ENCODE measurements around the gene DCTN4.

The DCTN4 gene

GRCh38 chr5:150731669-150732242 is 27.1 kb downstream of the DCTN4 start:
- no peak for DNase-seq

DNA sequence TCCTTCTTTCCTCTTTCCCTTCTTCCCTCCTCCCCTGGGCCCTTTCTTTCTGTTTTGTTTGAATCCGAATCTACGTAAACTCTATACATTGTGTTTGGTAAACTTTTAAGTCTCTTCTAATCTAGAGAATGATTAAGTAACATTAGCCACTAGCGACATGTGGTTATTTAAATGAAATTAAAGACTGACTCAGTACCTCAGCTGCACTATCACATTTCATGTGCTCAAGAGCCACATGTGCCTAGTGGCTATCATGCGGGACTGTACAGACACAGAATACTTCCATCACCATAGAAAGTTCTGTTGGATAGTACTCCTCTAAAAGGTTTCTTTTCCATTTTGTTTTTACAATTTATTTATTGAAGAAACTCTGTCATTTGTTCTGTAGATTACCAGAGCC is 29.0 kb downstream of the DCTN4 start:
- DNase-seq: no peak

DNA sequence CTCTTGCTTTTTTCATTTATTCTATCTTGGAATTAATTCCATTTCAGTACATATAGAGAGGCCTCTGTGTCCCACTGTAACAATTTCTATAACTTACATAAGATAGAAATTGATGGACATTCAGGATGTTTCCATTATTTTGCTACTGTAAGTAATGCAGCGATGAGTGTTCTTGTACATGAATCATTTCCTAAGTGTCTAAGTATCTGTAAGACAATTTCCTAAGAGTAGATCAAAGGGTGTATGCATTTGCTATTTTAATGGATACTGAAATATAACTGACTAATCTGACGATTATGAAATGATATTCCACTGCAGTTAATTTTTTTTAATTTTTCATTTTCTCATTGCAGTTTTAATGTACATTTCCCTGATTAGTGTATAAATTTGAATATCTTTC is 35.0 kb downstream of the DCTN4 start:
- DNase-seq: no peak

DNA sequence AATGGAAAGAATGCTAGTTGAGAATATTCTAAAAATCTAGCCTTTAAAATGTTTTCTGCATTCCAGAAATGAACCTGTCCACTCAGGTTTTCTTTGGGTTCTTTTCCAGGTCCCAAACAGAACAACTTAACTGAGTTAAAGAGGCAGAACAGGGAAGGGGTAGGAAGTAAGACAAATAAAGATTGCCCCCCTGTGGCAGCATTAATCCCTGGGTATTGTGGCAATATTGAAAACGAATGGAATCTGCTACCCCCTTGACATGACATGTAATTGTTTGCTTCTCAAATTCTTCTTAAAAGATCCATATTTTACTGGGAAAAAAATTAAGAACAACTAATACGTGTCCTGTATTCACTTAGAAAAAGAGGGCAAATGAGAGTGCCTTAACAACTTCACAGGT is 48.7 kb downstream of the DCTN4 start:
- DNase-seq: no peak

DNA sequence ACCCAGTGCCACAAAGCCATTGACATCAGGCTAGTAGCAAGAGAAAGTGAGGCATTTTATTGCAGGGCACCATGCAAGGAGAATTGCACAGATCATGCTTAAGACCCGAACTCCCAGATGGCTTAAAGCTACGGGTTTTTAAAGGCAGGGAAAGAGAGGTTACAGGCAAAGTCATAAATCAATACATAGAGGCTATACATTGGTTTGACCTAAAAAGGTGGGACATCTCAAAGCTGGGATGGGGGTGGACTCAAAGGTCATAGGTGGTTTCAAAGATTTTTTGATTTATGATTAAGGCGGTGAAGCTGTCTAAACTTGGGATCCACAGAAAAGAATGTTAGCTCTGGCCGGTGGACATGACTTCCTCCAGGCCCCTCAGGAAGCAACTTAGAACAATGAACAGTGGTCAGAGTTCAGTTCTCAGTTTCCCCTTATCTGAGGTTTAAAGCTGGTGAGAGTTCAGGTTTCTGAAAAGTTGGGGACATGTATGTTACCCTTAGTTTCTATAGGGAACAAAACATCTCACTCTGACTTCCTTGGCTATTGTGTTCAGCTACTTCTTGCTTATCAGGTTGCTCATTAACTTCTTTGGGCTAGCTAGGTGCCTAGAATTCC is 51.9 kb downstream of the DCTN4 start:
- DNase-seq: no peak

- DNase-seq: no peak
These were observed 55.1 kb downstream of the DCTN4 start for GRCh38 chr5:150703762-150704161.

DNA sequence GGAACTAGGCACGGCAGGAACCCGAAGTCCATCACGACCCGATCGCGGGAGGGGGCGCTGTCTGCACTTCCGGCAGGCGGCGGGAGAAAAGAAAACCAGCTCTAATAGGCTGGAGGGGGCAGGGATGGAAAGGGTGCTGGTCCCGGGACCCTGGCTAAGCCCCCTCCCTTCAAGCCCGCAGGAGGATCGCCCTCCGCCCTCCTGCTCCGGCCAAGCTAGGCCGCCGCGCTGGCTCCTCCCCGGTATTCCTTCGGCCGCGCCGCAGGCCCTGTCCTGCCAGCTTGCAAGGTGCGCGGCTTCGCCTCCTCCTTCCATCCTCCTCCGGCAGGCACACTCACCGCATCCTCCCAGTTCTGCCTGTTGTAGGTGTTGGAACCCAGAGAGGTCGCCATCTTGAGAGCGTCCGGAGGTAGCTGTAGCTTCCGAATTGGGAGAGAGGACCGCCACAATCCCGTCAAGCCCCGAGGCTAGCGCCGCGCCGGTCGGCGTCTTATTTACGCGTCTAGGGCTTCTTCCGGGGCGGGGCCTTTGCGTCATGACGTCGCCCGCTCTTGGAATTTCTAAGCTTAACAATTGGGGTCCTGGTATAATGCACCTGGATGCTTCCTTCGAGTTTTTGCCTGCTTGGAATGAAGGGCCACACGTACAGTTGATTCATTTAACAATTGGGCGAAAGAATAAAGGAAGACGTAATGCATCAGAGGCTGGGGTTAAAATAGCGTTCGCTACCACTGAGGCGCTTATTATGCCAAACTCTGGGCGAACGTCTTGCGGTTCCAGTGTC is 58.0 kb downstream of the DCTN4 start, which contains the start of gene RBM22:
Gene RBM22 (minus strand): TSS at position 469 of the 784 bp plus-strand sequence. CDS start 77 bp downstream, at position 392.
- peak; percentile 87 for DNase-seq

DNA sequence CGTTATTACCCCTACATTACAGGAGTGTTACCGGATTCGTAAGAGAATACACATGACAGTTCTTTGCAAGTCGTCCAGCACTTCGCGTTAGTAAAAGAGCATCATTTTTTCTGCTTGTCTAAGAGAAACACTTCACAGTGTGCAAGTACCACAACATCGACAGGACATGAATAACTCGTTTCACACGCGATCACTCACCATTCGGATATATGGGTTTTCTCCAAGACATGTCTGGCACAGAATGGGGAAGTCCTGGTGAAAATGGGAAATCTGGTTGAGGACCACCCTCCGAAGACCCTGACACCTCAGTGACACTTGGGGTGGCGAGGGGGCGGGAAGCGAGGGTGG is 58.6 kb downstream of the DCTN4 start:
- DNase-seq: no peak

- DNase-seq: no peak
These were observed 64.2 kb downstream of the DCTN4 start for GRCh38 chr5:150694612-150695011.

GRCh38 chr5:150692276-150692675 is 66.5 kb downstream of the DCTN4 start:
- no peak for DNase-seq

DNA sequence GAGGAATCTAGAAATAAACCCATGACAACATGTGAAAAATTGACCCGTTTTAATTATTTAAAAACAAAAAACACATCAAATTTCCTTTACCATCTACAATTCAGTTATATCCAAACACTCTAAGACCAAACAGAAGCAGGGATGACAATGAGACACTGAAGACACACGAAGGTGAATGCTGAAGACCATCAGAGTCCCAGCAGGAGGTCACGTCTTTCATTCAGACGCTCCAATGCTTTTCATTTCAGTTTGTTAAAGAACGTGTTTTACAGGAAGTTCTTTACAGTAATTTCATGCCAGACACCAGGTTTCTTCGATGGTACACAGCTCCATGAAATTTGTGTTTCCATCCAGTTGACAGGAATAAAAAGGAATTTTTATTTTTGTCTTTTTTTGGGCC is 68.1 kb downstream of the DCTN4 start:
- DNase-seq: no peak

DNA sequence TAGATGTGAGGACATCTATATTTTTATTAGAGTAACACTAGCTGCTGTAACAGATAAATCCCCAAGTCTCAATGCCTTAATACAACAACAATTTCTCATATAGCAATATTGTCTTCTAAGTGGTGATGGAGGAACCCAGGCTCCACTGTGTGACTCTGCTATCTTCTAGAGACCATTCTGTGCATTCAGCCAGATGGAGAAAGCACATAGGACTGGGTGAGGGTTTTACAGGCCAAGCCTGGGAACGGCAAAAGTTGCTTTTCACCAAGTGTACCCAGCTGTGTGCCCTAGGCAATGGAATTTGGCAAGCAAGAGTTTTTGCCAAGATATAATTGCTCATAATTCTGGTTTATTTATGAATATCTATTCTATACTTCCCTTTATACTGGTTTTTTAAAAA is 69.7 kb downstream of the DCTN4 start:
- no peak for DNase-seq

- no peak for DNase-seq
These were observed 82.2 kb downstream of the DCTN4 start for GRCh38 chr5:150676578-150676977.

GRCh38 chr5:150675069-150675468 is 83.7 kb downstream of the DCTN4 start:
- DNase-seq: no peak

- DNase-seq: no peak
These were observed 84.4 kb downstream of the DCTN4 start for GRCh38 chr5:150674341-150674821.

DNA sequence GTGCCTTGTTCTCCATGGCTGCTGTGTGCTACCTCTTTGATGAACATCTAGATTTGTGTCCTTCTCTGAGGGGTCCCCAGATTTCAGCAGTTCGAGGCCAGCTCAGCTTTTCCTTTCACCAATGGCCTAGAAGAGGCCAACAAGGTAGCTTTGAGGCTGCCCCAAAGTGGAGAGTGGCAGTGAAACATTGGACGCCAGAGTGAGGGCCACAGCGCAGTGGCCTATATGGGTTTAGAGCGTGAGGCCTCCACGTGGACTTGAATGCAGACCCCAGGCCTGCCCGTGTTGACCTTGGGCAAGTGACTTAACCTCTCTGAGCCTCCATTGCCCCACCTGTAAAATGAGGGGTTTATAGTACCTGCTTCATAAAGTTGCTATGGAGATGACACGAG is 85.9 kb downstream of the DCTN4 start:
- DNase-seq: no peak

DNA sequence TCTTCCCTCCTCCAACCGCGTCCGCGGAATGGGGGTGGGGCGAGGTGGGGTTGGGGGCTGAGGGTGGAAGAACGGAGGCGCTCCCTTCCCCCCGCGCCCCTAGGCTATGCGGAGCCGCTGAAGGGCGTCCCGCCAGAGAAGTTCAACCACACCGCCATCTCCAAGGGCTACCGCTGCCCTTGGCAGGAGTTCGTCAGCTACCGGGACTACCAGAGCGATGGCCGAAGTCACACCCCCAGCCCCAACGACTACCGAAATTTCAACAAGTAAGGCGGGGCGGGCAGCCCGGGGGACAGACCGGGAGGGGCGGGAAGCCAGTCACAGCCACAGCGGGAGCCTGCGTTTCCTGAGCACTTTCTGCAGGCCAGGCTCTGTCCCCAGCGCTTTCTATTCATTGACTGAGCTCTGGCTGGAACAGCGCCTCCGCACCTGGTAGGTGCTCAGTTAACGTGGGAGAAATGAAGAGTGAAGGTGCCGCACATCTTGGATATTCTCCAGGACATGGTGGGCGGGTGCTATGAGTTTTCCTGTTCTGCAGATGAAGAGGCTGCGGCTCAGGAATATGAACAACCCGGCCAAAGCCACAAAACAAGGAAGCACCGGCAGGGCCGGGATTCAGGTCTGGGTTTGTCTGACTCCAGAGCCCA is 86.5 kb downstream of the DCTN4 start:
- DNase-seq: no peak

DNA sequence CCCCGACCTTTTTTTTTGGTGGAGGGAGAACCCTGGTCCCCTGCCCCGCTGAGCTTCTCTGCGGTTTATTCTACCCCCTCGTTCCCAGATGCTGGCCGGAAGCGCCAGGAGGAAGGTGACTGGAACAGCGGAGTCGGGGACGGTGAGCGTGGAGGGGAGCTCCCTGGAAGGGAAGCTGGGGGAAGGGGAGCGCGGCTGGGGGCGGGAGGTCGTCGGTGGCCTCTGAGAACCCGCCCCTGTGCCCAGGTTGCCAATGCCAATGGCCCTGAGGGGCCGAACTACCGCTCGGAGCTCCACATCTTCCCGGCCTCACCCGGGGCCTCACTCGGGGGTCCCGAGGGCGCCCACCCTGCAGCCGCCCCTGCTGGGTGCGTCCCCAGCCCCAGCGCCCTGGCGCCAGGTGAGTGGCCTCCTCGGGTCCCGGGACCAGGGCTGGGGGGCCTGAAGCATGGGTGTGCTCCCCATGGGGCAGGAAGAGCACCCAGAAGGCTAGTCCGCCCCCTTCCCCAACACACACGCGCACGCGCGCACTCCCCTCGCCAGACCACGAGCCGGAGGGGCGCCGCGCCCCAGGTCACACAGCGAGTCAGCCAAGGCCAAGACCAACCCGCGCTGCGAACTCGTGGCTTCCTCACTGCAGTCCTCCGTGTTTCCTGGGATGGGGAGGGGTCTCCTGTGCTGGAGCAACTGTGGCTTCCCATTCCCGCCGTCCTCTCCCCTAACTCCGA is 87.1 kb downstream of the DCTN4 start:
- no peak for DNase-seq

- no peak for DNase-seq
These were observed 87.9 kb downstream of the DCTN4 start for GRCh38 chr5:150670948-150671310.

GRCh38 chr5:150670275-150670947 is 88.4 kb downstream of the DCTN4 start:
- DNase-seq: no peak

- no peak for DNase-seq
These were observed 93.8 kb downstream of the DCTN4 start for GRCh38 chr5:150665044-150665443.

- no peak for DNase-seq
These were observed 94.9 kb downstream of the DCTN4 start for GRCh38 chr5:150663936-150664335.
